ENCODE results near the gene ZNF224. TPM values are rescaled to one million over a fixed set of nuclear protein-coding genes. Genes with fewer than 3 reads are reported as not detected.

The ZNF224 gene
- total RNA-seq, 1 experiment from 2014 or later: 24.7 TPM

- peaks cover 3% of the 10 kb centered on the region for H3K27me3 Mint-ChIP-seq (ENCODE audit: insufficient read depth, unreplicated experiment)
- H3K27me3 ChIP-seq (replicated peaks; ENCODE audit: control insufficient read depth, insufficient read depth, low read length): no peaks in the 10 kb centered on the region
- no peaks in the 10 kb centered on the region for H3K4me1 ChIP-seq
- no peak overlapping the region for H3K4me3 ChIP-seq (ENCODE audit: low read depth, low read length)
- no peak for TF ChIP-seq CTCF (IDR thresholded peaks at IDR 0.05; ENCODE audit: insufficient read depth in 1 of 2, low read depth in 1 of 2, low read length in 1 of 2, severe bottlenecking in 1 of 2, unreplicated experiment in 1 of 2)
- no peak overlapping the region for H3K27ac Mint-ChIP-seq (ENCODE audit: unreplicated experiment)
- H3K36me3 ChIP-seq (ENCODE audit: control insufficient read depth, insufficient read depth, low read length): no peaks in the 10 kb centered on the region; the same call in none of the 2 replicates
- no peak overlapping the region for H3K4me3 Mint-ChIP-seq (ENCODE audit: unreplicated experiment)
- peaks cover 4% of the 10 kb centered on the region; the same call in 1 of the 2 replicates for H3K9me3 ChIP-seq
- no peaks in the 10 kb centered on the region for H3K4me1 Mint-ChIP-seq (ENCODE audit: low read depth, unreplicated experiment)
- CTCF ChIA-PET: no interaction called here
- intact Hi-C loops (cut with micrococcal nuclease; ENCODE audit: unreplicated experiment): no loop called here
- H3K9me3 Mint-ChIP-seq (ENCODE audit: unreplicated experiment): no peaks in the 10 kb centered on the region
- no peak for DNase-seq
- H3K36me3 Mint-ChIP-seq (ENCODE audit: insufficient read depth, unreplicated experiment): peaks cover 12% of the 10 kb centered on the region
- POLR2A ChIA-PET: no interaction called here
- no TSS peak for BruUV-seq (replicated peaks)
These were observed 37.8 kb downstream of the ZNF224 start for GRCh38 chr19:44131955-44132354.

- DNase-seq: peak; percentile 88 to 92
- Mint-ChIP-seq H3K27ac (ENCODE audit: unreplicated experiment) (peak within 1 kb of the TSS; percentile 54), H3K27me3 (ENCODE audit: insufficient read depth, unreplicated experiment) (peaks cover 9% of the 10 kb centered on the region), H3K4me1 (ENCODE audit: low read depth, unreplicated experiment) (no peaks in the 10 kb centered on the region), H3K36me3 (ENCODE audit: insufficient read depth, unreplicated experiment) (peaks cover 8% of the 10 kb centered on the region), H3K4me3 (ENCODE audit: unreplicated experiment) (peak within 1 kb of the TSS; percentile 84), H3K9me3 (ENCODE audit: unreplicated experiment) (no peaks in the 10 kb centered on the region)
- no peaks in the 10 kb centered on the region for H3K27me3 ChIP-seq (replicated peaks; ENCODE audit: control insufficient read depth, insufficient read depth, low read length)
- H3K4me3 ChIP-seq (ENCODE audit: low read depth, low read length): peak within 1 kb of the TSS; percentile 80
- 0 out of 2 replicates have a peak, but pooled peaks cover 4% of the 10 kb centered on the region for H3K4me1 ChIP-seq
- no peaks in the 10 kb centered on the region for H3K9me3 ChIP-seq
- TF ChIP-seq CTCF (IDR thresholded peaks at IDR 0.05; ENCODE audit: insufficient read depth in 1 of 2, low read depth in 1 of 2, low read length in 1 of 2, severe bottlenecking in 1 of 2, unreplicated experiment in 1 of 2): no peak
- BruUV-seq (replicated peaks): TSS peak; percentile 43
- peaks cover 2% of the 10 kb centered on the region for H3K36me3 ChIP-seq (ENCODE audit: control insufficient read depth, insufficient read depth, low read length)
- CTCF ChIA-PET: no interaction called here
- intact Hi-C loops (cut with micrococcal nuclease; ENCODE audit: unreplicated experiment): loop anchor here (1.0 to 2.0 kb wide), 3 partner anchors 23 to 47 kb away; partner anchors contain the start of genes ZNF224 and ZNF225
- POLR2A ChIA-PET: interaction anchor here (0.5 to 0.8 kb wide), 2 partner anchors 23 to 91 kb away, joined by 3 read pairs; partner anchors contain the start of gene ZNF226
These were observed 47.3 kb downstream of the ZNF224 start, which contains the start of gene ZNF234 for GRCh38 chr19:44141191-44142058. Gene ZNF234 (plus strand): TSS chr19:44141554. CDS start chr19:44144633, 3,079 bp downstream.

- Histone ChIP-seq H3K36me3 (ENCODE audit: control insufficient read depth, insufficient read depth, low read length) (peaks cover 2% of the 10 kb centered on the region), H3K4me1 (0 out of 2 replicates have a peak, but pooled peaks cover 4% of the 10 kb centered on the region), H3K9me3 (no peaks in the 10 kb centered on the region), H3K27me3 (replicated peaks; ENCODE audit: control insufficient read depth, insufficient read depth, low read length) (no peaks in the 10 kb centered on the region), H3K4me3 (ENCODE audit: low read depth, low read length) (peak overlapping the region; percentile 80)
- BruUV-seq (replicated peaks): no TSS peak
- H3K4me1 Mint-ChIP-seq (ENCODE audit: low read depth, unreplicated experiment): no peaks in the 10 kb centered on the region
- peak in 1 of 2 experiments; percentile 36 for DNase-seq
- H3K4me3 Mint-ChIP-seq (ENCODE audit: unreplicated experiment): peak overlapping the region; percentile 84
- peaks cover 8% of the 10 kb centered on the region for H3K36me3 Mint-ChIP-seq (ENCODE audit: insufficient read depth, unreplicated experiment)
- ChIA-PET POLR2A (interaction anchor here (0.5 to 0.8 kb wide), 2 partner anchors 23 to 91 kb away, joined by 3 read pairs; partner anchors contain the start of gene ZNF226), CTCF (no interaction called here)
- intact Hi-C loops (cut with micrococcal nuclease; ENCODE audit: unreplicated experiment): no loop called here
- no peak for TF ChIP-seq CTCF (IDR thresholded peaks at IDR 0.05; ENCODE audit: insufficient read depth in 1 of 2, low read depth in 1 of 2, low read length in 1 of 2, severe bottlenecking in 1 of 2, unreplicated experiment in 1 of 2)
- no peaks in the 10 kb centered on the region for H3K9me3 Mint-ChIP-seq (ENCODE audit: unreplicated experiment)
- peak overlapping the region; percentile 54 for H3K27ac Mint-ChIP-seq (ENCODE audit: unreplicated experiment)
- H3K27me3 Mint-ChIP-seq (ENCODE audit: insufficient read depth, unreplicated experiment): peaks cover 4% of the 10 kb centered on the region
These were observed 47.9 kb downstream of the ZNF224 start for GRCh38 chr19:44142059-44142433.
